ENCODE results near the gene QSOX1.

The QSOX1 gene

DNA sequence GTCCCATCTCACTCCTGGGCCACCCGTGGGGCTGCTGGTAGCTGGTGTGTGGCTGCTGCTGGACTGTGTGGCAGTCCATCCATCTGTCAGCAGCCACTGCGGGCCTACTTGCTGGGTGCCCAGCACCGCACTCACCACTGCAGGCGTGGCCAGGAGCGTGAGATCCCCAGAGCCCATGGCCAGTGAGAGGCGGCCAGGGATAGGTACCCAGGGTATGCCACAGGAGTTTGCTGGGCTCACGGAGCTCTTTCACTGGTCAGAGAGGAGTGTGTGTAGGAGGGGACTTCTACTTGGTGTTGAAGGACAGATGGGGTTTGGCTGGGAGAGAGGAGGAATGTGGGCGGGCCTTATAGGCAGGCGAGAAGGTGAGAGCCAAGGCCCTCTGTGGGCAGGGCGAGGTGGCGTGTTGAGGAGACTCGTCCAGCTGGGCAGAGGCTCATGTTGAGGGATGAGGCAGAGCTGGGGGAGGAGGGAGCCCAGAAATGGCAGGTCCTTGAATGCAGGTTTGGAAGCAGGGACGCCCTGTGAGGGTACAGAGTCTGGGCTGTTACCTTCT is 15.0 kb downstream of the QSOX1 start:
- ATAC-seq (replicated peaks) (no peak), DNase-seq (no peak)
- Mint-ChIP-seq H3K27me3 (no peaks in the 10 kb centered on the region), H3K36me3 (peaks cover 52 to 66% of the 10 kb centered on the region in 2 donors), H3K27ac (peak overlapping the region; percentile 38), H3K4me1 (peaks cover 19 to 24% of the 10 kb centered on the region in 2 donors), H3K9me3 (no peaks in the 10 kb centered on the region), H3K4me3 (no peak overlapping the region)

DNA sequence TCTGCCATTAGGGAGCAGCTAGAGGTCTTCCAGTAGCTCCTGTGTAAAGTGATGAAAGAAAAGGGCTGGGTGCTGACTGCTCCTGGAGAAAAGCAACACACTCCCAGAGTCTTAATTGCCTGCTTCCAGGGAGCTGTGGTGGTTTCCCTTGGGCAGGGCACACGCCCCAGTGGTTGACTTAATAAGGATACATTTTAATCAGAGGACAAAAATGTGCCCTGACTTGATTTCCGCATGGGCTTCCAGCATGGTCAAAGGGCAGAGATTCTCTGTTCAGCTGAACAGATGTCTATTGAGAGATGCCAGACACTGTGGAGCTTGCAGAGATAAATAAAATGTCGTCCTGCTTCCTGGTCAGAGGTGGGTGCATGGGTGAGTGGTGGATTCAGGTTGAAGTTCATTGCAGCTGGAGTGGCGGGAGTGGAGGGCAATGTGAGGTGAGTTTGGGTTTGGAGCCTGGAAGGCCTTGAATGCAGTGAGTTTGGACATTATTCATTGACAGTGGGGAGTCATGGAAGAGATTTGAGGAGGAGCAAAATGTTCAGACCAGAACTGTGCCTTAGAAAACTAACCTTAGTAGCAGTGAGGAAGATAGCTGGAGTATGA is 16.0 kb downstream of the QSOX1 start:
- H3K27ac Mint-ChIP-seq: no peak overlapping the region
- H3K4me1 Mint-ChIP-seq: peaks cover 16% of the 10 kb centered on the region in 2 donors
- ATAC-seq (replicated peaks) (no peak), DNase-seq (no peak)
- H3K36me3 Mint-ChIP-seq: peaks cover 52 to 60% of the 10 kb centered on the region in 2 donors
- H3K9me3 Mint-ChIP-seq: no peaks in the 10 kb centered on the region
- no peaks in the 10 kb centered on the region for H3K27me3 Mint-ChIP-seq
- H3K4me3 Mint-ChIP-seq: no peak overlapping the region

DNA sequence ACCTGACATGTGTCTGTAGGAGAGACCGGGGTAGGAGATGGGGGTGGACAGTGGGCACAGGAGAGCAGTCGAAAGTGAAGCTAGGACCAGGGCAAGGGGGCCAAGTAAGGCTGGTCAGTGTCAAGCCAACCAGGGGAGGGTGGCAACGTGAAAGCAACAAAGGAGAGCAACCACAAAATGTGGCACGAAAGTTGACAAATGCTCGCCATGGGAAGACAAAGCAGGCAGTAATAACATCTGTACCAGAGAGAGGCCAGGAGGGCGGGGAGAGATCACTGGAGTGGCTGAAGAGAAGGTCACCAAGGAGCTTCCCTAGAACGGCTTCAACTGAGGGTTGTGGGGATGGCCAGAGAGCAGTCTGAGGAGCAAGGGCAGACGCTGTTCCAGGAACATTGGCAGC is 17.0 kb downstream of the QSOX1 start:
- Mint-ChIP-seq H3K27me3 (no peaks in the 10 kb centered on the region), H3K4me3 (no peak overlapping the region), H3K9me3 (no peaks in the 10 kb centered on the region), H3K4me1 (peaks cover 13 to 14% of the 10 kb centered on the region in 2 donors), H3K36me3 (peaks cover 49 to 59% of the 10 kb centered on the region in 2 donors), H3K27ac (peak overlapping the region; percentile 7)
- ATAC-seq (replicated peaks) (no peak), DNase-seq (no peak)

DNA sequence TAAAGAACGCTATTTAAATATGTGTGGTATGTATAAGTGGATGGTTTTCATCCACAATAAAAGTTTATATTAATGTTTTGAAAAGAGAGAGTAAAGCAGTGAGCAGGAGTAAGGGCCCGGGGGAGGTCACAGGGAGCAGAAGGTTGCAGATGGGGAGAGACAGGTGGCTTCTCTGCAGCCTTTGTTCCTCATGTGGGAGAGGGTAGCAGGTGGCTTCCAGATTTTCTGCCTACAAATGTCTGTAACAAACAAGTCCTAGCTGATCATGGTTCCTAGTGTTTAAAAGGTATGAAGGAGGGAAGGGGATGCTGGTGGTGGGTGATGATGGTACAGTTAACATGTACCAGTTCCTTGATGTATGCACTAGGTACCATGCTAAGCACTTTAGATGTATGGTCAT is 18.8 kb downstream of the QSOX1 start:
- Mint-ChIP-seq H3K4me3 (peak overlapping the region in 1 of 2 donors; percentile 21), H3K27ac (no peak overlapping the region), H3K36me3 (peaks cover 51 to 69% of the 10 kb centered on the region in 2 donors), H3K4me1 (peaks cover 14 to 22% of the 10 kb centered on the region in 2 donors), H3K9me3 (no peaks in the 10 kb centered on the region), H3K27me3 (no peaks in the 10 kb centered on the region)
- no peak for ATAC-seq (replicated peaks)
- no peak for DNase-seq

DNA sequence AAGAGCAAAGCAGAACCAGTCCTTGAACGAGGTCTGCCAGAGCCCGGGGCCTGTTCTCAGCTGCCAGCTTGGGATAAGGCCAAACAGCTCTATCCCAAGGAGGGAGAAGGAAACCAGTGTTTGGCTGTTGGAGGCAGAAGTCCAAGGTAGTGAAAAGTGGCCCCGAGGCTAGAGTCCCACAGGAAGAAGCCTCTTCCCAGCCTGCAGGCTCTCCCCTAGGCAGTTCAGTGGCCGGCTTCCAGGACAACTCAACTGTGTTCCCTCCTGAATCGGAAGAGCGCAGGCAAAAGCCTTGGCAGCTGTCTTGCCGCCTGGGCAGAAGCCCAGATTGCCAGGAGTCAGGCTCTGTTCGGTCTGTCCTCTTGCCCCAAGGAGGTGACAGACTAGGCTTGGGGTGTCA is 19.3 kb downstream of the QSOX1 start:
- Mint-ChIP-seq H3K36me3 (peaks cover 52 to 69% of the 10 kb centered on the region in 2 donors), H3K27ac (no peak overlapping the region), H3K27me3 (no peaks in the 10 kb centered on the region), H3K4me1 (peaks cover 14 to 23% of the 10 kb centered on the region in 2 donors), H3K9me3 (no peaks in the 10 kb centered on the region), H3K4me3 (no peak overlapping the region)
- ATAC-seq (replicated peaks): no peak
- DNase-seq: no peak

DNA sequence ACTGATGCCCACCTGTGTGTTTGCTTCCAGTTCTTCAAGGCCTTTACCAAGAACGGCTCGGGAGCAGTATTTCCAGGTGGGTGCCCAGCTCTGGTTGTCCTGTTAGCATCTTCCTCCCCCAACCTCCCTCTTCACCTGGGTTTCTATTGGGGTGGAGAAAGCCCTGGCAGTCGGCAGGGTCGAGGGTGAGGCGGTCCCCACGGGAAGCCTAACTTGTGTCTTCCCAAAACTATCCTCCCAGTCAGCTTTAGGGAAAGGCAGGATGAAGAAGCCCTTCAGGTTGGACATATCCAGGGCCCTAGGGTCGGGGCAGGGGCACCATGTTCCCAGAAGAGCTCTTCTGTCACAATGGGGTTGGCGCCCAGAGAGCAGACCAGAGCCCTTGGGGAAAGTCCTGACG is 20.6 kb downstream of the QSOX1 start:
- ATAC-seq (replicated peaks): no peak
- Mint-ChIP-seq H3K27me3 (no peaks in the 10 kb centered on the region), H3K36me3 (peaks cover 46 to 64% of the 10 kb centered on the region in 2 donors), H3K9me3 (no peaks in the 10 kb centered on the region), H3K4me3 (no peak overlapping the region), H3K27ac (peak overlapping the region; percentile 16), H3K4me1 (peaks cover 10 to 17% of the 10 kb centered on the region in 2 donors)
- DNase-seq: no peak

DNA sequence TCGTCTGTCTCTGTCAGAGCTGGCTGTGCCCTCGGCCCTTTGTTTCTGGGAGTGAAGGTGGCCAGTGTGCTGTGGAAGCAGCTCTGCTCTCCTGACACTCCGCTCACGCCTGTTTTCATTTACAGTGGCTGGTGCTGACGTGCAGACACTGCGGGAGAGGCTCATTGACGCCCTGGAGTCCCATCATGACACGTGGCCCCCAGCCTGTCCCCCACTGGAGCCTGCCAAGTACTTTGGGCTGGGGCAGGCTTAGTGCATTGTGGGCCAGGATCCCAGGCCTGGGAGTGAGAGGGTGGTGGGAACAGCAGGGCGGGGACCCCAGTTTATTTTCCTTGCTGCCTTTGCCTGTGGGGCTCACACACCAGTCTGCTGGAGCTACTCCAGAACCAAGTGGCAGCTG is 21.1 kb downstream of the QSOX1 start:
- no peaks in the 10 kb centered on the region for H3K27me3 Mint-ChIP-seq
- H3K4me1 Mint-ChIP-seq: peaks cover 10 to 17% of the 10 kb centered on the region in 2 donors
- no peak overlapping the region for H3K4me3 Mint-ChIP-seq
- H3K36me3 Mint-ChIP-seq: peaks cover 43 to 61% of the 10 kb centered on the region in 2 donors
- no peaks in the 10 kb centered on the region for H3K9me3 Mint-ChIP-seq
- ATAC-seq (replicated peaks): no peak
- no peak overlapping the region for H3K27ac Mint-ChIP-seq
- DNase-seq: no peak

DNA sequence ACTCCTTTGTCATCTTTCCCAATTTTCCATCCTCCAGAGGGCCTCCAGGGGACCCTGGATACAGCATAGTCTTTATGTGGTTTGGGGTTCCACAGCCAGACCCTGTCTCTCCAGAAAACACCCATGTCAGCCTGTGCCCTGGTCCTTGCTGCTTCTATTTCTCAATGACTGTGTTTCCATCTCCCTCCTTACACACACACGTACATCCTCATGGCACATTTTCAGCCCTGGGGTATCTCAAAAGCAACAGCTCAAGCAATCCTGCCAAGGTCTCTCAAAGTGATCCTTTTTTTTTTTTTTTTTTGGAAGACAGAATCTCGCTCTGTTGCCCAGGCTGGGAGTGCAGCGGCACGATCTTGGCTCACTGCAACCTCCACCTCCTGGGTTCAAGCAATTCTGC is 22.3 kb downstream of the QSOX1 start:
- no peaks in the 10 kb centered on the region for H3K27me3 Mint-ChIP-seq
- peak overlapping the region; percentile 71 for H3K27ac Mint-ChIP-seq
- no peak overlapping the region for H3K4me3 Mint-ChIP-seq
- peaks cover 36 to 55% of the 10 kb centered on the region in 2 donors for H3K36me3 Mint-ChIP-seq
- no peak for ATAC-seq (replicated peaks)
- H3K9me3 Mint-ChIP-seq: no peaks in the 10 kb centered on the region
- H3K4me1 Mint-ChIP-seq: peaks cover 5 to 10% of the 10 kb centered on the region in 2 donors
- DNase-seq: no peak

DNA sequence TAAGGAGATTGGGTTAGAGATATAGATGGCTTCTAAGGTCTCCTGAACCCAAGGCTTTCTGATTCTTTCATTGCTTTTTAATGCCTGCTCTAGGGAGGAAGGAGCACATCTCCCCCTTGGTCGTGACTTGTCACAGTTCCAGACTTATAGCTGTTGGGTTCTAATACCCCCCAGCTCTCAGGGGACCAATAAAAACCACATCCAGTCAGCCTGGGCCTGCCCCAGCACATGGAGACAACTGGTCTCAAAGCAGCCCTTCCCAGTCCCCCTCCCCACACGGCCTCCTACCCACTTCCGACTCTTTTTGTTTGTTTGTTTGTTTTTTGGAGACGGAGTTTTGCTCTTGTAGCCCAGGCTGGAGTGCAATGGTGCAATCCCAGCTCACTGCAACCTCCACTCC is 23.3 kb downstream of the QSOX1 start:
- H3K9me3 Mint-ChIP-seq: no peaks in the 10 kb centered on the region
- H3K27me3 Mint-ChIP-seq: no peaks in the 10 kb centered on the region
- no peak for DNase-seq
- peaks cover 45 to 62% of the 10 kb centered on the region in 2 donors for H3K36me3 Mint-ChIP-seq
- peaks cover 3 to 8% of the 10 kb centered on the region in 2 donors for H3K4me1 Mint-ChIP-seq
- ATAC-seq (replicated peaks): no peak
- no peak overlapping the region for H3K4me3 Mint-ChIP-seq
- no peak overlapping the region for H3K27ac Mint-ChIP-seq

DNA sequence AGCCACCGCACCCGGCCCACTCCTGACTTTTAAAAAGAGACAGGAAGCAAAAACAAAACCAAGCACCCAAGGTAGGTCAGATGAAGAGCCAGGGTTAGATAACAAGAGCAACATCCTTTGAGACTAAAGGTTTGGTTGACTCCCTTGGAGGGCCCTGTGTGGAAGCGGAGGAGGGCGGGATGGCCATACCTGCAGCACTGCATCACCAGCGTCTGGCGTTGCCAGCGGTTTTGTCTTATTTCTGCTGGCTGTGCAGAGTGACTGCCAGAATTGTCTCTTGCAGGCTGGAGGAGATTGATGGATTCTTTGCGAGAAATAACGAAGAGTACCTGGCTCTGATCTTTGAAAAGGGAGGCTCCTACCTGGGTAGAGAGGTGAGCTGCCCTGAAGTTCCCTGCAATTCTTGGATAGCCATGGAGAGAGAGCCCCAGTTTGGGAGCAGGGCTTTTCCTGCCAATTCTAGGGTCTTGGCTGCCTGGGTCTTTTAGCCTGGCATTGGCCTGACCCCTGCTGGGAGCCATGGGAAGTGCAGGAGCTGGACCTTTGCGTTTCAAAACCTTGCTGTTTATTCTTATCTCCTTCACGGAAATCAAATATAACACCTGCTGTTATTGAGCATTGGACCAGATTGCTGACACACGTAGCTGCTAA is 24.0 kb downstream of the QSOX1 start:
- H3K4me3 Mint-ChIP-seq: no peak overlapping the region
- peaks cover 3 to 8% of the 10 kb centered on the region in 2 donors for H3K4me1 Mint-ChIP-seq
- peak overlapping the region; percentile 68 for H3K27ac Mint-ChIP-seq
- H3K9me3 Mint-ChIP-seq: no peaks in the 10 kb centered on the region
- DNase-seq (peak; percentile 20), ATAC-seq (replicated peaks) (peak in 1 of 2 donors; percentile 34)
- H3K36me3 Mint-ChIP-seq: peaks cover 51 to 66% of the 10 kb centered on the region in 2 donors
- no peaks in the 10 kb centered on the region for H3K27me3 Mint-ChIP-seq

DNA sequence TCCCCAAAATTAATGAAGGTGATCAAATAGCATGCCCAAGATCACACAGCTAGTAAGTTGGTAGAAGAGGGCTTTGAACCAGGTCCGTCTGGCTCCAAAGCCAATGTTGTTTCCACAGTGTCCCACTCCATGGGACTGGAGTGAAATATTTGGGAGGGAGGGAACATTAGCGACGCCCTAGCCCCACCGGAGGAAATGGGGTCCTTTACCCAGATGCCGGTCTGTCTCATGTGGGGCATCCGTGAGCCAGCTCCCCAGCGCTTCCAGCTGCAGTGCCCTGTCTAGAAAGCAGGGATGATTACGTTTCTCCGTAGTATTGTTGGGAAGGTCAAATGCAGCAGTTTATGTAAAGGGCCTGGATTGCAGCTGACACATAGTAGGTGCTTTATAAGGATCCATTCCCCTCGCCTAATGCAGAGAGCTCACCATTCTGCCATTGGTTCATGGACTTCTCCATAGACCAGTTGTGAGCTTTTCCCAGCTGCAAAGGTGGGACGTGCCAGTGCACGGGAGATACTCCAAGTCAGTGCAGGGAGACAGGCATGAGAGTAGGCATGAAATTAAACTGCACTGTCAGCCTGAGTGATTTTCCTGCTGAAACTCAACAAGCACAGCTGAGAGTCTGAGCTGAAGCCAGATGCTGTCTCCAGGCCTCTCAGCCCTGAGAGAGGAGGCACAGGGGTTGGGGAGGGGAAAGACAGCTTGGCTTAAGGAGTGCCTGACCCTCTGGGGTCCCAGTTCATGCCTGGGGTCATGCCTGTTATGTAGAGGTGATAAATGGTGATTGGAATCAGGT is 24.7 kb downstream of the QSOX1 start:
- ATAC-seq (replicated peaks): no peak
- Mint-ChIP-seq H3K27ac (no peak overlapping the region), H3K27me3 (no peaks in the 10 kb centered on the region), H3K9me3 (no peaks in the 10 kb centered on the region), H3K36me3 (peaks cover 55 to 68% of the 10 kb centered on the region in 2 donors), H3K4me3 (no peak overlapping the region), H3K4me1 (peaks cover 1 to 8% of the 10 kb centered on the region in 2 donors)
- DNase-seq: no peak

DNA sequence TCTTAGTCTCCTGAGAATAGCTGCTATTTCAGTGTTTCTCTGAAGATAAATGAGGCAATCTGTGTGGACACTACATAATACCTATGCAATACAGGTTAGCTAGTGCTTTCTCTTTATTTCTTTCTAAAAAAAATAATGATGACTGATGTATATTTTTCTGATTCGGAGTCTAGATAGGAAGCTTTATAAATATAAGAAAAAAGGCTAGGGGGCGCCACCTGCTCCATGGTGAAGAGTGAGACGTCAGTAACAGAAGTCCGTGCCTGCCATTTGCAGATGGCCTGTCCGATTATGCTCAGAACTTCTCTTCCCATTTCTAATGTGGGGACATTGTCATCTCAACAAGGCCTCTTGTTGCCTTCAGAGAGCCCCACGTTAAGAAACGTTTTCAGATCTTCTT is 26.4 kb downstream of the QSOX1 start:
- Mint-ChIP-seq H3K27me3 (no peaks in the 10 kb centered on the region), H3K36me3 (peaks cover 59 to 72% of the 10 kb centered on the region in 2 donors), H3K4me1 (peaks cover 1 to 8% of the 10 kb centered on the region in 2 donors), H3K27ac (no peak overlapping the region), H3K4me3 (no peak overlapping the region), H3K9me3 (no peaks in the 10 kb centered on the region)
- ATAC-seq (replicated peaks) (no peak), DNase-seq (no peak)

DNA sequence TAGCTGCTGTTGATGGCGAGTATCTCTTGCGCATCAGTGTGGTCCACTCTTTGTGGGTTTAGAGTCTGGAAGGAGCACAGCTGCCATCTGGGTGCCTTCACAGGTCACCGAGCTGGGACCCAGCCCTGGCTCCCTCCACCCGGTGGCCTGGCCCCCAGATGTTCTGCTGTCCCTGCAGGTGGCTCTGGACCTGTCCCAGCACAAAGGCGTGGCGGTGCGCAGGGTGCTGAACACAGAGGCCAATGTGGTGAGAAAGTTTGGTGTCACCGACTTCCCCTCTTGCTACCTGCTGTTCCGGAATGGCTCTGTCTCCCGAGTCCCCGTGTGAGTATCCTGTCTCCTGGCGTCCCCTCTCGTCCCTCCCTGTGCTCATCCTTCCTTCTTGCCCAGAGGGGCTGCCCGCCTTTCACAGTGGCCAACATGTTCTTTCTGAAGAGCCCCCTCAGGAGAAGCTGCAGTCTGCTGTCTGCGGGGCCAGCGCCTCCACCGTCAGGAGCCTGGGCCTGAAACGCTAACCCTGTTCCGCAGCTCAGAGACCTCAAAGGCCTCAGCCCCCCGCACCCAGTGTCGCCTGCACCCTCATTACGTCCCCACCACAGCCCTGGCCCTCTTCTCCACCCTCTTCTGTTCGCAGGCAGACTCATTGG is 27.4 kb downstream of the QSOX1 start:
- H3K4me3 Mint-ChIP-seq: no peak overlapping the region
- no peak for ATAC-seq (replicated peaks)
- DNase-seq: no peak
- no peaks in the 10 kb centered on the region for H3K9me3 Mint-ChIP-seq
- H3K27me3 Mint-ChIP-seq: no peaks in the 10 kb centered on the region
- peaks cover 64 to 76% of the 10 kb centered on the region in 2 donors for H3K36me3 Mint-ChIP-seq
- peak overlapping the region; percentile 48 for H3K27ac Mint-ChIP-seq
- H3K4me1 Mint-ChIP-seq: peaks cover 1 to 8% of the 10 kb centered on the region in 2 donors

All from stimulated activated naive B cell treated with anti-CD40 and anti-IgM and Interleukin-4, amounts not matched to agents 10 μg/mL and 1 μg/mL and 100 μg/mL, for 72 hours (primary cell).